ENCODE measurements around the gene BRWD1. TPM values are rescaled to one million over a fixed set of nuclear protein-coding genes. Genes with fewer than 3 reads are reported as not detected.
A peak's percentile ranks its signal among the peaks of the same experiment; 100 is the strongest.

The BRWD1 gene
- total and polyA plus RNA-seq, 2 of the 13 experiments (the other 11 are each of a cell fraction or from before 2014, with no cell fraction given) = 13.9 to 28.0 TPM

DNA sequence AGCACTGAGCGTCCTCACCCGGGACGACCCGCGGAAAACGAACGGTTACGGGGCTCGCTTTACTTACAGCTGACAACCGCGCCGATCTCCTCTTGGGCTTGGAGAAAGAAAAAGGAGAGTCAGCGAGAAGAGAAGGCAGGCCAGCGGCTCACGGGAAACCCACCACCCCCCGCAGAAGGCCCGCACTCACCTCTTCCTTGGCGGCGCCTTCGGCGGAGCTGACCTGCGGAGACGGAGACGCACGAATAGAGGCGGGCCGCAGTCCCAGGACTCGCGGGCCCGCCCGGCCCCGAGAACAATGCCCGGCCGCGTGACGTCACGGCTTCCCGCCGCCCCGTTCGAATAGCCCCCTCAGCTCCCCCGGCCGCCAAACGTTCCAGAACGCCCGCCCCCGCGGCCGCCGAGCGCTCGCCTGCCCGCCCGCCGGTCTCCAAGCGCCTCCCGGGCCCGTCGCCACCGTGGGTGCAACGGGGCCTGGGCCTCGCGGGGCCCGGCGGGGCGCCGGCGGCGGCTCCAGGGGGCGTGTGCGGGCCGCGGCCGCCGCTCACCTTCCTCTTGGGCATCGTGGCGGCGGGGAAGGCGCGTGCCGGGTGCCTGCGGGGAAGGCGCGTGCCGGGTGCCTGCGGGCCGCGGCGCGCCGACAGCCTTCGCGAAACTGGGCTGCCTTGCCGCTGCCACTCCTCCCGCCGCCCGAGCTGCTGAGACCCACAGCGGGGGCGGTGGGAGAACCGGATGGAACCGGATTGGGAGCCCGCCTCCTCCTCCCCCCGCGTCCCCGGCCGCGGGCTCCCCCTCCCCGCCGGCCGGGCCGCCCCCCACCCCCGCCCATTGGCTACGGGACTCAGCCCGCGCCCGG lies 35.2 kb upstream of the BRWD1 start, which contains the start of gene HMGN1 (continued):
- TF ChIP-seq MAZ (IDR thresholded peaks at IDR 0.05; ENCODE audit: borderline replicate concordance, low read depth, low read length) (peak; percentile 73; the same call in 1 of the 2 replicates), MAZ (CRISPR knock-in tag; IDR thresholded peaks at IDR 0.05; ENCODE audit: low read depth) (peak; percentile 19; the same call in 1 of the 2 replicates), ZNF274 (CRISPR knock-in tag; IDR thresholded peaks at IDR 0.05) (no peak; the same call in 1 of the 2 replicates), ATF7 (IDR thresholded peaks at IDR 0.05) (no peak), ATF7 (CRISPR knock-in tag; IDR thresholded peaks at IDR 0.05) (no peak), CHD4 (IDR thresholded peaks at IDR 0.05; ENCODE audit: borderline replicate concordance, low read length) (no peak), SRSF4 (IDR thresholded peaks at IDR 0.05; ENCODE audit: low read depth, low read length, poor library complexity, severe bottlenecking) (no peak), ADNP (CRISPR knock-in tag; IDR thresholded peaks at IDR 0.05) (no peak), HOXD1 (CRISPR knock-in tag; IDR thresholded peaks at IDR 0.05) (0 out of 2 replicates have a peak, but pooled peaks have one; percentile 18), POLR2G (IDR thresholded peaks at IDR 0.05; ENCODE audit: low read depth, low read length) (0 out of 2 replicates have a peak, but pooled peaks have one; percentile 47), ZNF225 (CRISPR knock-in tag; IDR thresholded peaks at IDR 0.05) (0 out of 2 replicates have a peak, but pooled peaks have one; percentile 36), SOX13 (IDR thresholded peaks at IDR 0.05) (no peak), SOX13 (CRISPR knock-in tag; conservative IDR thresholded peaks at IDR 0.05 in 1 of 2, IDR thresholded peaks at IDR 0.05 in 1 of 2) (no peak), MYNN (CRISPR knock-in tag; IDR thresholded peaks at IDR 0.05; ENCODE audit: low read depth) (no peak), ASH2L (IDR thresholded peaks at IDR 0.05; ENCODE audit: insufficient read length, low read depth, low read length) (peak; percentile 80), CREB1 (IDR thresholded peaks at IDR 0.05) (peak; percentile 98), CREB1 (CRISPR knock-in tag; IDR thresholded peaks at IDR 0.05) (no peak), RFXANK (CRISPR knock-in tag; IDR thresholded peaks at IDR 0.05) (no peak), ZKSCAN5 (CRISPR knock-in tag; IDR thresholded peaks at IDR 0.05) (no peak), KLF16 (CRISPR knock-in tag; IDR thresholded peaks at IDR 0.05) (peak in 1 of 2 experiments; percentile 25; a peak in 1 of 4 replicates), ARNT2 (CRISPR knock-in tag; IDR thresholded peaks at IDR 0.05; ENCODE audit: low read depth) (peak; percentile 50; the same call in 1 of the 2 replicates), ESRRA (CRISPR knock-in tag; IDR thresholded peaks at IDR 0.05; ENCODE audit: low read depth) (no peak), ZSCAN21 (CRISPR knock-in tag; IDR thresholded peaks at IDR 0.05; ENCODE audit: borderline replicate concordance) (peak; percentile 49; the same call in 1 of the 2 replicates)
- TF ChIP-seq, protein P1, sequence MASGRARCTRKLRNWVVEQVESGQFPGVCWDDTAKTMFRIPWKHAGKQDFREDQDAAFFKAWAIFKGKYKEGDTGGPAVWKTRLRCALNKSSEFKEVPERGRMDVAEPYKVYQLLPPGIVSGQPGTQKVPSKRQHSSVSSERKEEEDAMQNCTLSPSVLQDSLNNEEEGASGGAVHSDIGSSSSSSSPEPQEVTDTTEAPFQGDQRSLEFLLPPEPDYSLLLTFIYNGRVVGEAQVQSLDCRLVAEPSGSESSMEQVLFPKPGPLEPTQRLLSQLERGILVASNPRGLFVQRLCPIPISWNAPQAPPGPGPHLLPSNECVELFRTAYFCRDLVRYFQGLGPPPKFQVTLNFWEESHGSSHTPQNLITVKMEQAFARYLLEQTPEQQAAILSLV (CRISPR knock-in tag; IDR thresholded peaks at IDR 0.05; ENCODE audit: borderline replicate concordance) = no peak; the same call in 1 of the 2 replicates
- TF ChIP-seq, protein P2, sequence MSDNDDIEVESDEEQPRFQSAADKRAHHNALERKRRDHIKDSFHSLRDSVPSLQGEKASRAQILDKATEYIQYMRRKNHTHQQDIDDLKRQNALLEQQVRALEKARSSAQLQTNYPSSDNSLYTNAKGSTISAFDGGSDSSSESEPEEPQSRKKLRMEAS (IDR thresholded peaks at IDR 0.05) = peak; percentile 67; the same call in 1 of the 2 replicates
- TF ChIP-seq, protein P3, sequence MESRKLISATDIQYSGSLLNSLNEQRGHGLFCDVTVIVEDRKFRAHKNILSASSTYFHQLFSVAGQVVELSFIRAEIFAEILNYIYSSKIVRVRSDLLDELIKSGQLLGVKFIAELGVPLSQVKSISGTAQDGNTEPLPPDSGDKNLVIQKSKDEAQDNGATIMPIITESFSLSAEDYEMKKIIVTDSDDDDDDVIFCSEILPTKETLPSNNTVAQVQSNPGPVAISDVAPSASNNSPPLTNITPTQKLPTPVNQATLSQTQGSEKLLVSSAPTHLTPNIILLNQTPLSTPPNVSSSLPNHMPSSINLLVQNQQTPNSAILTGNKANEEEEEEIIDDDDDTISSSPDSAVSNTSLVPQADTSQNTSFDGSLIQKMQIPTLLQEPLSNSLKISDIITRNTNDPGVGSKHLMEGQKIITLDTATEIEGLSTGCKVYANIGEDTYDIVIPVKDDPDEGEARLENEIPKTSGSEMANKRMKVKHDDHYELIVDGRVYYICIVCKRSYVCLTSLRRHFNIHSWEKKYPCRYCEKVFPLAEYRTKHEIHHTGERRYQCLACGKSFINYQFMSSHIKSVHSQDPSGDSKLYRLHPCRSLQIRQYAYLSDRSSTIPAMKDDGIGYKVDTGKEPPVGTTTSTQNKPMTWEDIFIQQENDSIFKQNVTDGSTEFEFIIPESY (CRISPR knock-in tag; IDR thresholded peaks at IDR 0.05) = no peak
